ENCODE results near the gene SLC25A47. TPM values are rescaled to one million over a fixed set of nuclear protein-coding genes. Genes with fewer than 3 reads are reported as not detected.

SLC25A47 gene
- total RNA-seq, 1 experiment from 2014 or later: 0.13 TPM

DNA sequence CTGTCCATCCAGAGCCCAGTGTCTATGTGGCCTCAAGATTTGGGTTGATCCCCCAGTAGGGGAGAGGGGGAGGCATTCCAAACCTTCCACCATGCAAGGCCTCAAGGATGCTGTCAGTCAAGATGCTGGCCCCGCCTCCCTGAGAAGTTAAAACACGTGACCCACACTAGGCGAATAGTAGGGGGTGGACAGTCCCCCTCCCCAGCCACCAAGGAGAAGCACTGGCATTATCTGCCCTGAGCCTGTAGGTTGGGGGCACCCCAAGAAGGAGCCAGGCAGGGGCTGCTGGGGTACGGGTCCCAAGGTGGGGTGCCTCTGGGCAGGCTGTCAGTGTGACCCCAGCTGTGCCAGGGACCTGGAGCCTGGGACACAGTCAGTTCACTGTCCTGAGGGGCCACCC, 19.2 kb upstream of the SLC25A47 start:
- peaks cover 8% of the 10 kb centered on the region; the same call in 1 of the 2 replicates for H3K79me2 ChIP-seq (ENCODE audit: insufficient read depth, low read length)
- H2BK15ac ChIP-seq (ENCODE audit: low read depth, low read length): no peak overlapping the region
- H3K9me3 ChIP-seq (ENCODE audit: control insufficient read depth, low read depth, low read length): no peaks in the 10 kb centered on the region
- H3K9me3 Mint-ChIP-seq: no peaks in the 10 kb centered on the region; a peak in 2 of 5 replicates
- H3K36me3 Mint-ChIP-seq (ENCODE audit: insufficient read depth in 1 of 3, low read depth in 3 of 3): peaks cover 18 to 26% (median 26%) of the 10 kb centered on the region in 3 experiments
- H3K4ac ChIP-seq (ENCODE audit: low read depth, low read length): no peak overlapping the region
- no peak overlapping the region for H3K56ac ChIP-seq (ENCODE audit: insufficient read length, low read depth, low read length)
- H2AK5ac ChIP-seq (ENCODE audit: insufficient read length, low read length): no peak overlapping the region
- TF ChIP-seq, protein P1, sequence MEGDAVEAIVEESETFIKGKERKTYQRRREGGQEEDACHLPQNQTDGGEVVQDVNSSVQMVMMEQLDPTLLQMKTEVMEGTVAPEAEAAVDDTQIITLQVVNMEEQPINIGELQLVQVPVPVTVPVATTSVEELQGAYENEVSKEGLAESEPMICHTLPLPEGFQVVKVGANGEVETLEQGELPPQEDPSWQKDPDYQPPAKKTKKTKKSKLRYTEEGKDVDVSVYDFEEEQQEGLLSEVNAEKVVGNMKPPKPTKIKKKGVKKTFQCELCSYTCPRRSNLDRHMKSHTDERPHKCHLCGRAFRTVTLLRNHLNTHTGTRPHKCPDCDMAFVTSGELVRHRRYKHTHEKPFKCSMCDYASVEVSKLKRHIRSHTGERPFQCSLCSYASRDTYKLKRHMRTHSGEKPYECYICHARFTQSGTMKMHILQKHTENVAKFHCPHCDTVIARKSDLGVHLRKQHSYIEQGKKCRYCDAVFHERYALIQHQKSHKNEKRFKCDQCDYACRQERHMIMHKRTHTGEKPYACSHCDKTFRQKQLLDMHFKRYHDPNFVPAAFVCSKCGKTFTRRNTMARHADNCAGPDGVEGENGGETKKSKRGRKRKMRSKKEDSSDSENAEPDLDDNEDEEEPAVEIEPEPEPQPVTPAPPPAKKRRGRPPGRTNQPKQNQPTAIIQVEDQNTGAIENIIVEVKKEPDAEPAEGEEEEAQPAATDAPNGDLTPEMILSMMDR (conservative IDR thresholded peaks at IDR 0.05): no peak
- H3K79me1 ChIP-seq (ENCODE audit: insufficient read depth, low read depth, low read length, poor library complexity, severe bottlenecking): peaks cover 3% of the 10 kb centered on the region
- H3K27ac ChIP-seq (ENCODE audit: insufficient read length, low read depth, low read length): no peak overlapping the region
- H3K4me1 Mint-ChIP-seq: peaks cover 27 to 35% of the 10 kb centered on the region in 2 experiments
- no peak overlapping the region for H3T11ph ChIP-seq (ENCODE audit: low read length)
- no CpG with 5 or more reads among the region's 4 CpGs for WGBS (ENCODE audit: extremely low coverage, insufficient read length, low lambda C conversion rate)
- H3K14ac ChIP-seq (ENCODE audit: insufficient read depth, low read length): no peak overlapping the region
- peaks cover 4% of the 10 kb centered on the region for H4K20me1 ChIP-seq (ENCODE audit: control insufficient read depth, insufficient read depth, insufficient read length)
- no peak overlapping the region for H3K23ac ChIP-seq (ENCODE audit: insufficient read length, low read depth, low read length)
- H3K4me2 ChIP-seq (ENCODE audit: insufficient read depth, insufficient read length, low read length): peak overlapping the region; percentile 75
- no peak overlapping the region for H4K91ac ChIP-seq (ENCODE audit: insufficient read length, low read depth, low read length)
- no peak overlapping the region for H2AFZ ChIP-seq (ENCODE audit: low read length)
- H2BK20ac ChIP-seq (ENCODE audit: low read depth, low read length, poor library complexity, severe bottlenecking): no peak overlapping the region
- H4K5ac ChIP-seq (ENCODE audit: insufficient read length, low read depth, low read length): no peak overlapping the region
- no peak overlapping the region for H2BK120ac ChIP-seq (ENCODE audit: low read depth, low read length, poor library complexity, severe bottlenecking)
- H2BK12ac ChIP-seq (ENCODE audit: insufficient read length, low read depth, low read length): no peak overlapping the region
- no peak overlapping the region for H3K9ac ChIP-seq (ENCODE audit: extremely low read depth, insufficient read length, low read length)
- H3K27me3 Mint-ChIP-seq (ENCODE audit: low read depth): peaks cover 1% of the 10 kb centered on the region
- no peak overlapping the region for H3K18ac ChIP-seq (ENCODE audit: insufficient read length, low read depth, low read length)
- no peak for DNase-seq
- H3K23me2 ChIP-seq (ENCODE audit: insufficient read length, low read depth, low read length, poor library complexity, severe bottlenecking): peaks cover 16% of the 10 kb centered on the region
- peak overlapping the region in 1 of 3 experiments; percentile 17; a peak in 1 of 7 replicates for H3K27ac Mint-ChIP-seq
- H3K27me3 ChIP-seq (ENCODE audit: insufficient read depth, low read length): no peaks in the 10 kb centered on the region
- H3K4me3 Mint-ChIP-seq: peak overlapping the region; percentile 26 to 56; a peak in 4 of 5 replicates
- no peaks in the 10 kb centered on the region; the same call in 1 of the 2 replicates for H3K4me1 ChIP-seq (ENCODE audit: insufficient read depth, low read length)
- no peak overlapping the region for H4K8ac ChIP-seq (replicated peaks; ENCODE audit: insufficient read length, low read depth, low read length)
- H2BK5ac ChIP-seq (ENCODE audit: insufficient read length, low read length): no peak overlapping the region
